HAP-1 (cell line): ENCODE data around the gene ZNF101.

Experiments used
- DNase-seq, 2 experiments: peaks; one replicate each; pipeline ENCODE4 v3.0.0-alpha.2; 2016 to 2020; ENCODE audit warnings: low spot score in 2 of 2
- H3K27me3 ChIP-seq: fragments of 250-450 bp; sonication (Bioruptor Pico); 2 replicates; pipeline ENCODE4 v1.5.1; 2020; ENCODE audit warnings: low read depth, mild to moderate bottlenecking, moderate library complexity
- H3K36me3 ChIP-seq: fragments of 250-450 bp; sonication (Bioruptor Pico); replicated peaks from 2 replicates; pipeline ENCODE4 v1.5.1; 2020; ENCODE audit warnings: mild to moderate bottlenecking
- H3K4me1 ChIP-seq: fragments of 250-450 bp; sonication (Bioruptor Pico); 2 replicates; pipeline ENCODE4 v1.5.1; 2020; ENCODE audit warnings: mild to moderate bottlenecking
- H3K4me3 ChIP-seq: fragments of 250-450 bp; sonication (Bioruptor Pico); 2 replicates; pipeline ENCODE4 v1.5.1; 2020; ENCODE audit warnings: mild to moderate bottlenecking, moderate library complexity
- H3K9me3 ChIP-seq: fragments of 250-450 bp; sonication (Bioruptor Pico); 2 replicates; pipeline ENCODE4 v1.5.1; 2020; ENCODE audit warnings: mild to moderate bottlenecking, moderate library complexity
- in situ Hi-C: fragments of 300-500 bp; cut with MboI; formaldehyde crosslinking; loops from 3 replicates; pipeline ENCODE4 v1.14.3; 2020; ENCODE audit warnings: low sequenced_read_pairs, inconsistent platforms, mixed read lengths

The ZNF101 gene

DNA sequence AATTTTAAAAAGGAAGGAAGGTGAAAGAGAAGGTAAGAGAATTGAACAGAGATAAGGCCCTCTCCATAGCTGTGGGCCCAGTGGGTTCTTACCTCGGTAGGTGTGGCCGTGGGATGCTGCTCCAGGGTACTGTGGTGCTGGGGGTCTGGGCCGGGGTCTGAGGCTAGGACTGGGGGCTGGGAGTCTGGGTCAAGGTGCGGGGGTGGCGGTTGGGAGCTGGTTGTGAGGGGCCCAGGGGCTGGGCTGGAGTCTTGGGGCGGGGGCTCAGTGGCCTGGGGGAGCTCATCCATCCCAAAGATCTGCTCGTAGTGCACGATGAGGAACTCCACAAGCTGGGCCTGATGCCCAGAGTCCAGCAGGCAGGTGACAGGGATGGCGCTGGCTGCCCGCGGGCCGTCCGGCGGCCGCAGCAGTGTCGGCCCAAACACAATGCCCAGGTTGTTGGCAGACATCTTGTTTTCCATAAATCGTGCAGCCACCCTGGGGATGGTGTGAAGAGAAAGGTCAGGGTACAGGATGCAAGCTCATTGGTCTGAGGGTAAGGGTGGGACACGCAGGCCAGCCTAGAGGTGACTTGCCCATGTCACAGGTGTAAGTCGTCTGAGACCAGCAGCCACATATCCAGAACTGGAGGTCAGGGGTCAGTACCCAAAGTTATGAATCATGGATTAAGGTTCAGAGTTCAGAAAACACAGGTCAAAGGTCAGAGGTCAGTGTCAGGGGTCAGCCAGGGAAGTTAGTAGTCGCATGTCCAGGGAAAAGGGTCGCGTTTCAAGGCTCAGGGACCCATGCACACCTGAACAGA is 34.7 kb upstream of the ZNF101 start:
- no peak for DNase-seq
- Histone ChIP-seq H3K36me3 (peaks cover 19% of the 10 kb centered on the region), H3K9me3 (no peaks in the 10 kb centered on the region), H3K4me3 (no peak overlapping the region), H3K27me3 (no peaks in the 10 kb centered on the region), H3K4me1 (no peaks in the 10 kb centered on the region)
- in situ Hi-C loops, result no loop called here

DNA sequence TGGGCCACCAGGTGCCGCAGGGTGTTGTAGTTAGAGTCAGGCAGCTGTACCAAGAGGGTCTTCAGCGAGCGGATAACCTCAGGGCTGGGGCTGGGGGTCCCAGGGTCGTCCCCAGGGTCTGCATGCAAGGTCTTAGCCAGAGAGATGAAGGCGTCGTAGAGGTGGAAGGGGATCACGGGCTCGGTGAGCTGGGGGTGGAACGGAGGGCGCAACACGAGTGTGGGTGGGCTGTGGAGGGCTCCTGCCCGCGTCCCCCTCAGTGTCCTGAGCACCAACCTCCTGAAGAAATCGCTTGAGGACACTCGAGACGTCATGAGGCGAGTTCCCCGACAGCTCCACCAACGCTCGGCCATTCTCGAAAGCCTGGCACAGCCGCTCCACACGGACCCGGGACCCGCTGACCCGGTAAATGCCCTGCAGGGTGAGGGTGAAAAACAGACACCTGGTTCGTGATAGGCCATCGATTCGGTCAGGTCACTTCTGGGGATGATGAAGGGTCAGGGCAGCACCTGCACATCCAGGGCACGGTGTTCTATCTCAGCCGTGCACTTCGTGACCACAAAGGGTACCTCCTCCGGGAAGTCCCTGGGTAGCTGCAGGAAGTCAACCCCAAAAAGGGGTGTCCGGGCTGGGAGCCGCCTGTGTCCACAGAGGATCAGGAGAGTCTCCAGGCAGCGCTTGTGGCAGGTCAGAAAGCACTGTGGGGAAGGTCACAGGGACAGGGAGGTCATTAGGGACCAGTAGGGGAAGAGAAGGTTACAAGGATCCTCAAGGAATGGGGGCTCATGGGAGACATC is 33.9 kb upstream of the ZNF101 start:
- in situ Hi-C loops, result no loop called here
- H3K36me3 ChIP-seq, result peaks cover 19% of the 10 kb centered on the region
- H3K4me3 ChIP-seq, result no peak overlapping the region

DNA sequence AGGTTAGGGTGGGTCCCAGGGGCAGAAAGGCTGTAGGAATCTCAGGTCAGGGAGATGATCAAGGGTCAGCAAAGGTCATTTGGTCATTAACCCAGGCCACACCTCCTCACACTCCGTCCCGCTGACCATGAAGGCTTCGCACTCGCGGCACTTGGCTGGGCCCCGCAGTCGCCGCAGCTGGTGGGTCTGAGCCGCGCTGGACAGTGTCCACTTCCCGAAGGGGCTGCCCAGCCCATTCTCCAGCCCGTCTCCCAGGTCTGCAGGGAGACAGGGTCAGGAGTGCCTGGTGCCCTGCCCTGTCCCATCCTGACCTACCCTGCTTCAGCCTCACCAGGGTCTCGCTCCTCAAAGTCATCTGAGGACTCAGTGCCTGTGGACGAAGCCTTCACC is 33.3 kb upstream of the ZNF101 start:
- Histone ChIP-seq H3K4me3 (no peak overlapping the region), H3K9me3 (no peaks in the 10 kb centered on the region), H3K36me3 (peaks cover 19% of the 10 kb centered on the region), H3K27me3 (no peaks in the 10 kb centered on the region), H3K4me1 (no peaks in the 10 kb centered on the region)
- in situ Hi-C loops, result no loop called here
- no peak for DNase-seq

More for the DNA sequence above, 33.9 kb upstream of the ZNF101 start:
- Histone ChIP-seq H3K27me3 (no peaks in the 10 kb centered on the region), H3K9me3 (no peaks in the 10 kb centered on the region), H3K4me1 (no peaks in the 10 kb centered on the region)
- no peak for DNase-seq

DNA sequence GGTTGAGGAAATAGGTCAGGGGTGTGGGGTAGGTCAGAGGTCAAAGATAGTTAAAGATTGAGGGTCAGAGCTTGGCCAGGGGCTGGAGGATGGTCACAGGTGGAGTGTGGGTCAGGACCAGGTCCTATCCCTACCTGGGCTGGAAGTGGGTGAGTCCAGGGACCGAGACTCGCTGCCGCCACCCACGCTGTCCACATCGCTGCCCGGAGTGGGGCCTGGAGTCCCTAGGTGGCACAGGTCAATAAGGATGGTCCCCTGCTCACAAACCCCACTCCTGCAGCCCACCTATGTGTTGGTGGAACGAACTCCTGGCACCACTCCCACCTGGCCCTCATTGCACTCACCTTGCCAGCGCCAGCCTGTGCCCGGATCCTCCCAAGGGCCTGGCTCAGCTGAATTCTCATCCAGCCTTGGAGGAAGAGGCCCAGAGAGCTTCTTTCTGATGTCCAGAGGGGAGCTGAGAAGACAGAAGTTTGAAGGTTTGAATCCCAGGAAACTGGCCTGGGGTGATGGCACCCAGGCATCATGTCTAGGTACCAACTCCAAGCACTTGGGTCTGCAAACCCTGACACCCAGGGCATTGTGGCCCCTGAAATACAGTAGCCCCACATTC is 32.0 kb upstream of the ZNF101 start:
- in situ Hi-C loops, result no loop called here
- no peaks in the 10 kb centered on the region for H3K27me3 ChIP-seq
- H3K4me3 ChIP-seq, result no peak overlapping the region
- DNase-seq, result no peak
- H3K36me3 ChIP-seq, result peaks cover 19% of the 10 kb centered on the region
- no peaks in the 10 kb centered on the region for H3K4me1 ChIP-seq
- H3K9me3 ChIP-seq, result no peaks in the 10 kb centered on the region

DNA sequence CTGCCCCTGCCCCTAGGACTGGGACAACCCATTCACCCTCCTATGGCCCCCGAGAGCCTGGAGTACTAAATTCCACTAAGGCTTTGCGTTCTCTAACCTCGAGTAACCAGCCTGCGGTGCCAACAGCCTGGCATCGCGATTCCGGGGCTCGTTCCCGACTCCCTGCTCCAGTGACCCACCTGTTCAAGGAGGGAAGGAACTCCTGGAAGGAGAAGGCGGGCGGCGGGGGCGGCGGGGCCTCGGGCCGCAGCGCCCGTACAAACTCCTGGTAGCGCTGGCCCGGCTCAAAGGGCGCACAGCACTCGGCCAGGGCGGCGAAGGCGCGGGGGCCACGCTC is 31.5 kb upstream of the ZNF101 start:
- Histone ChIP-seq H3K9me3 (no peaks in the 10 kb centered on the region), H3K4me3 (no peak overlapping the region), H3K27me3 (no peaks in the 10 kb centered on the region), H3K36me3 (peaks cover 19% of the 10 kb centered on the region), H3K4me1 (no peaks in the 10 kb centered on the region)
- no peak for DNase-seq
- in situ Hi-C loops, result no loop called here

DNA sequence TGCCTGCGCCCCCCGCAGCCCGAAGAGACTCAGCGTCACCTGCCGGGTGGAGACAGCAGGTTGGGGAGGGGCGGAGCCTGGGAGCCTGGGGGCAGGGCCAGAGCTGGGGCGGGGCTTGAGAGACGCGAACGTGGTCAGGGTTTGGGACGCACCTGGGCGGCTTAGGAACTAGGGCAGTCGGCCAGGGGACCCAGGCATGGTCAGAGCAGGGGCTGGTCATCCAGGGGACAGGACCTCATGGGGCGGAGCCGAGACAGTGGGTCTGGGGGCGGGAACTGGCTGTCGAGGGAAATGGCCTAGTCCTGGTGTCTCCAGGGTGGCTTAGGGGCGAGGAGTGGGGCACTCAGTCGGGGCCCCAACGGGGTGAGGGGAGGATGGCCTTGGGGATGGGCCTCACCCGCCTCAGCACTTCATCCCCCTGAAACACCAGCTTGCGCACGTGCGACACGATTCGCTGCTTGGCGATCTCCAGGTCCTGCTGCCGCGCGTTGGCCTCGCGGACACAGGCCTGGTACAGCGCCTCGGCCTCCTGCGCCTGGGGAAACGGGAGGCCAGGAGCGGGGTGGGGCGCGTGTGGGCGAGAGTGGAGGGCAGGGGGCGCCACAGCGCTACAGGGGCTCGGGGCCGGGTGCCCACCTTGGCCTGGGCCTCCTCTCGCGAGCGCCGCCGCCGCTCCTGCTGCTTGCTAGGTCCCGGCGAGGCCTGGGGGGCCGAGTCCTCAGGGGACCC is 31.0 kb upstream of the ZNF101 start:
- H3K36me3 ChIP-seq, result peaks cover 19% of the 10 kb centered on the region
- in situ Hi-C loops, result no loop called here
- no peak for DNase-seq

DNA sequence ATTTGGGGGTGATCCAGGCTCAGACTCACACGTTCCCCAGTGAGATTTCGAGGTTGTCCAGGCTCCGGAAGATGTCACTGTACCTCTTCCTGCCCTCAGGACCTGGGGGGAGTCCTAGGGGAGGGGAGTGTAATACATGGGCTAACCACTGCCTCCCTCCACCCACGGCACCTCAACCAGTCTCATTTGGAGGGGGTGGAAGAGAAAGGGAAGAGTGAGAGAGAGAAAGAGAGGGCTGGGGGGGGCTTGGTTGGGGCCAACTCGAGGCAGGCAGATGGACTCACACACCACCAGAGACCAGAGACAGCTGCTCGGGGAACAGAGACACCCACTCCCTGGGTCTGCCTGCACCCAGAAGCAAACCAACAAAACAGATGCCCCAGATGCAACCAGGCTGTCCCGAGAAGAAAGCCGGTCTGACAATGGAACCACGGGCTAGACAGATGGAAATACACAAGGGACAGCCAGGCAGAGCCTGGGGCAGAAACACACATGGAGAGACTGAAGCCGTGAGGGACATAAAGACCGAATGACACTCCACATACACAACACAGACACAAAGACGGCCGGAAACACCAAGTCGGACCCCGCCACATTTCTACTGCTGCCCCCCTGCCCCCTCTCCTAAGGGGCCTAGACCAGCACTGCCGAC is 26.0 kb upstream of the ZNF101 start:
- Histone ChIP-seq H3K36me3 (peaks cover 31% of the 10 kb centered on the region), H3K9me3 (no peaks in the 10 kb centered on the region), H3K27me3 (no peaks in the 10 kb centered on the region), H3K4me3 (peak overlapping the region; percentile 67), H3K4me1 (no peaks in the 10 kb centered on the region; the same call in 1 of the 2 replicates)
- in situ Hi-C loops, result loop anchor here (5.0 kb wide), 1 partner anchor 105 kb away; the partner anchor contains the start of gene CILP2
- peak in 1 of 2 experiments; percentile 48 for DNase-seq

More for the DNA sequence above, 31.0 kb upstream of the ZNF101 start:
- no peaks in the 10 kb centered on the region for H3K4me1 ChIP-seq
- H3K27me3 ChIP-seq, result no peaks in the 10 kb centered on the region
- H3K4me3 ChIP-seq, result no peak overlapping the region
- no peaks in the 10 kb centered on the region for H3K9me3 ChIP-seq

DNA sequence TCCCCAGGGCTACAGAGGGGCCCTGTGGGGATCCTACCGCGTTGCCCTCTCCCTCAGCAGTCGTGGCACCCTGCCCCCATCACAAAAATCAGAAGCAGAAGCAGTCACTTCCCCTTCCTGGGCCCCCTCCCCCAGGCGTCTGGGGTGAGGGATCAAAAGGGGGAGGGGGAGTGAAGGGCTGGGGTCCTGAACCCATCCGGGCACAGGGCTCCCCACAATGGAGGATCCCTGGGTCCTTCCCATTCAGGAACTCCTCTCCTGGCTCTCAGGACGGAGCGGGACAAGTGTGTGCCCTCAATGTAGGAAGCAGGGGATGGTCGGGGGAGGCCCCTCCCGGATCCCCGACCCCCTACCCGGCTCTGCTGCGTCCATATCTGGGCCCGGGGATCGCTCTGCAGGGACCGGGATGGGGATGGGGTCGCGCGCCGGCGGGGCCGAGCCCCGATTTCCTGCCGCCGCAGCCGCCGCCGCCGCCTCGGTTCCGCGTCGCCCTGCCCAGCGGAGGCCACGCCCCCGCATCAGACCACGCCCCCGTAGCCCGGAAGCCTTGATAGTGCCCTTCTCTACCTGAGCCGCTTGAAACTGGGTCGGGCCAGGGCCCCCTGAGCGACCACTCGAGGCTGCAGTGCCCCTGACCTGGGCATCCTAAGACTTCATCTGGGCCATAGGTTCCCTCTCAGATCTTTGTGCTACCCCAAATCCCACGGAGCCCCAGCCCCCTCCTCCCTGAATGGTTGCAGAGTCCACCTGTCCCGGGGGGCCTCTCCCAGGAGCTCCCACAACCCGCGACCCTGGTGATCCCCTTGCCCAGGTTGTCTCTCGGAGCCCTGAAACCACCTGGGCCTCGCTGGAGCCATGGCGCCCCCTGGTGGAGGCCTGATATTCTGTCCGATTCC is 25.2 kb upstream of the ZNF101 start, which contains the start of gene GMIP:
TSS of gene GMIP (minus strand) at position 500 of the 896 bp plus-strand sequence. CDS start at position 372, 128 bp downstream.
- in situ Hi-C loops, result loop anchor here (5.0 kb wide), 1 partner anchor 106 kb away; the partner anchor contains the start of gene CILP2
- peaks cover 36% of the 10 kb centered on the region for H3K36me3 ChIP-seq
- no peaks in the 10 kb centered on the region for H3K27me3 ChIP-seq
- no peaks in the 10 kb centered on the region for H3K9me3 ChIP-seq
- peak; percentile 37 to 89 for DNase-seq
- no peaks in the 10 kb centered on the region; the same call in 1 of the 2 replicates for H3K4me1 ChIP-seq
- peak within 1 kb of the TSS; percentile 67 for H3K4me3 ChIP-seq

DNA sequence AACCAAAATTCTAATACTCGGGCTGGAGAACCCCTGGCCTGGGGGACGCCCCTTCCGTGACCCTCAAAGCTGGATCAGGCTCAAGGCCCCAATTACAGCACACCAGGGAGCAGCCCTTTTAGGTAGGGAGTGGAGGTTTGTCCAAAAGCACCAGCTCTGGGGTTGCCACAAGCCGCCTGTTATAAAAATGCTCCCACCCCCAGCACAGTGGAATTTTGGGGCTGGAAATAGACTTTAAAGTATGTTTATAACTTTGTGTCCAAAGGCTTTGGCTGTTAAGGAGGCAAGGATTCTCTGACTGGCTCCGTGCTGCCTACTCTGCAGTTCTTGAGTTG is 24.6 kb upstream of the ZNF101 start:
- H3K4me3 ChIP-seq, result peak overlapping the region; percentile 67
- no peaks in the 10 kb centered on the region for H3K9me3 ChIP-seq
- H3K4me1 ChIP-seq, result no peaks in the 10 kb centered on the region; the same call in 1 of the 2 replicates
- peaks cover 38% of the 10 kb centered on the region for H3K36me3 ChIP-seq
- in situ Hi-C loops, result loop anchor here (5.0 kb wide), 1 partner anchor 107 kb away; the partner anchor contains the start of gene CILP2
- no peaks in the 10 kb centered on the region for H3K27me3 ChIP-seq
- no peak for DNase-seq

DNA sequence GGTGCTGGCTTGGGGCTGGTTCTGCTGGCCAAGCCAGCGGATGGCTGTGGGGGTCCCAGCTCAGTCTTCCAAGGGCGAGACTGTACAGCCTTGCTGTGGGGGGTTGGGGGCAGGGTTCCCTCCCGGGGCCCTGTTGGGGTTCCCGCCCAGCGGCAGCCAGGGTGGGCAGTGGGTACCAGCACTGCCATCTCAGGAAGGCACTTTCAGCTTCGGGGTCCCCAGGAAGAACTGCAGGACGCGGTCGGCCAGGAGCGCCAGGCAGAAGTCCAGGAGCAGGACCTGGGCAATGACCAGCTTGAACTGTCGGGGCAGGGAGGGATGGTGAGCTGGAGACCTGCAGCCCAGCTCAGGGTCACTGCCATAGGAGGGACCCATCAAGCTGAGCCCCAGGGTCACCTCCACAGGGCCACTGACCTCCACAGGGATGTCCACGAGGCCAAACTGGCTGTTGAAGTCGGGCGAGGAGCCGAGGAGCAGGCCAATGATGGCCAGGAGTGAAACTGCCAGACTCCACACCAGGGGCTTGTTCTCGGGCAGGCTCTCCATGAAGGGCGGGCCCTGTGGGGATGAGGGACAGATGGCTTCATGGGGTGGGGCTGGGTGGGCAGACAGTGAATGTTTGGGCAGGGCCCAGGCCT is 23.3 kb upstream of the ZNF101 start:
- H3K36me3 ChIP-seq, result peaks cover 46% of the 10 kb centered on the region
- H3K27me3 ChIP-seq, result no peaks in the 10 kb centered on the region

DNA sequence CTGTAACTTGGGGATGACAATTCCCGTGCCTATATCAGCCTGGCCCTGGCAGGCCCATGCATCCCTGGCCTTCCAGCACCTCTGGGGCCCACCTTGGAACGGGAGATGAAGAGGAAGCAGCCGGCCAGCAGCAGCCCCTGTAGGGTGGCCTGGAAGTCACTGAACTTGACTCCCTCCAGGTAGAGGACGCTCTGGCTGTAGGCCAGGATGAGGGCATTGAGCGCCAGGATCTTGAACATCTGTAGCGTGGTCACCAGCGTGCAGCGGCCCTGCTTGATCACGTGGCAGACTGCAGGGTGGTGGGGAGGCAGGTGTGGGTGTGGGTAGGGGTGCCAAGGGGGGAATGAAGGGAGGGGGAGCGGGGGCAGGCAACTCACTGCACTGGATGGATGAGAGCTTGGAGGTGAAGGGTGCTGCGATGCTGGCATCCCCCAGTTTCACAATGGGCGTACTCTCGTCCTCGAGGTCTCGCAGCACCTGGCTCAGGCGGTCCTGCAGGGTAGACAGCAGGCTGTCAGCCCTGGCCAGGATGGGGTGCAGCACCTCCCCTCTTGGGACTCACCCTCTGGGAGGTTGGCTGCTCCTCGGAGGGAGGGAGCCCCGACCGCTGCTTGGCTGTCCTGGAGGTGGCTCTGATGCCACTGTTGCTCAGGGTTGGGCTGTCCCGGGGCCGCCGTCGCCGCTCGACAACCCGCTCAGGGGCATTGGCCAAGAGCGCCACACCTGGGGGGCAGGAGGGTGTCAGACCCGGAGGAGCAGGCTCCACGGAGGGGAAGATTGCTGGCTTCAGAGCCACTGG is 21.4 kb upstream of the ZNF101 start:
- in situ Hi-C loops, result no loop called here
- Histone ChIP-seq H3K4me1 (no peaks in the 10 kb centered on the region; the same call in 1 of the 2 replicates), H3K27me3 (no peaks in the 10 kb centered on the region), H3K4me3 (no peak overlapping the region), H3K36me3 (peaks cover 64% of the 10 kb centered on the region), H3K9me3 (no peaks in the 10 kb centered on the region)
- no peak for DNase-seq

More for the DNA sequence above, 23.3 kb upstream of the ZNF101 start:
- Histone ChIP-seq H3K9me3 (no peaks in the 10 kb centered on the region), H3K4me1 (no peaks in the 10 kb centered on the region; the same call in 1 of the 2 replicates), H3K4me3 (no peak overlapping the region)
- in situ Hi-C loops, result no loop called here
- DNase-seq, result no peak
